ENCODE measurements around the gene INSYN2B.
A peak's percentile ranks its signal among the peaks of the same experiment; 100 is the strongest.

The INSYN2B gene

DNA sequence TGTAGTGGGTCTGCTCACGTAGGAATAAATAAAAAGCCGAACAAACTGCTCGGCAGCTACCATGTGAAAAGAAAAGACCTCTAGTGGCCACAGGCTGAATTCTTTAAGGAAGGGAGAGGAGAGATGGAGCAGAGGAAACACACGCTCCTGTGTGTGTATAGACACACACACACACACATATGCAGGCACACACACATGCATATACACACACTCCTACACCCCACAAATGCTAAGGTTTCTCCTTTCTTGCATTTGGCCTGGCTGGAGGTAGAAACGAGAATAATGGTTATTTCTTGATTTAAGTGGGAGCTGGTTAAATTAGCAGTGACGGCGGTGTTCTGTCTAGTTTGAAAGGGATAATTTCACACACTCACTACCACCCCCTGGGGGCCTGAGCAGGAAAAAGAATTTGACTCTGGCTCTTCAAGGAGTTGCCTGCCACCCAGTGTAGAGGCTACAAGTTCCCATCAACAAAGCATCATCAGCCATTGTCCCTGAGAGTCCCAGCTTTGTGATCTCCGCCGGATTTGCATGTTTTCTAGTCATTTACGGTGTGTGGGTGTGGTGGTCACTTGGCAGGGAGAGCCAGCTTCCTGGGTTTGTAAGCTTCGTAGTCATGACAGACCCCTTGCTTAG is at the start of gene INSYN2B:
Gene INSYN2B, minus strand, starts transcription at position 78 of the 636 bp plus-strand sequence. CDS start 96,597 bp downstream, outside the sequence.
- DNase-seq (ENCODE audit: low read depth), result peak; percentile 81

DNA sequence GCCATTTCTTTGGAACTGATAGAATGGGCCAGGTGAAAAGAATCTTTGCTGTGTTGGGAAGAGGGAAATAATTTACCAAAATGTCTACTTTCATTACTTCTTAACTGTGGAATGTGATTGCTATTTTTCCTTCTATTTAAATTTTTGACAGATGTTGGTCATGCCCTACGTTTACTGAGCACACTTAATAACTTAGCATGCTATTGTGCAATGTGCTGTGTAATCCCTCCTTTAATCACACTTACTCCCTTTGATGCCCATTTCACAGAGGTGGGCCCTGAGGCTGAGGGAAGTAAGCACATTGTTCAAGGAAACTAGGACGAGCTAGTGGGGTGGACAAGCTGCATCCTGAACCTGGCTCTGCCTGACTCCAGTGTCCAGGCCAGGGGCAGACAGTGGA is 47.8 kb upstream of the INSYN2B start:
- DNase-seq (ENCODE audit: low read depth), result no peak

DNA sequence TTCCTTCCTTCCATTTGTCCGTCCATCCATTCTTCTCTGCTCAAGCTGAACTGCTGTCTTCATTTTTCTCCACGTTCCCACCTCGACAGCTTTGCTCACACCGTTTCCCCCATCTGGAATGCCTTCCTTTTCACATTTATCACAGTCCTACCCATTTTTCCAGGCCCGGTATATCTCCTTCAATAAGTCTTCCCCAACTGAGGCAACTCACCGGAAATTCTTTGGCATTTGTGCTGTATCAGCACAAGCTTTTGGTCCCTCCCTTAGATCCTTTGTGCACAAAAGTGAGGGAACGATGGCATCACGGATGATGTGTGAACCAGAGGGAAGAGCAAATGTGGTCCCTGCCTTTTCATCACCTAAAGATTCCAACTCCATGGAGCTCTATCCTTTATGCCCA is 45.6 kb upstream of the INSYN2B start:
- DNase-seq (ENCODE audit: low read depth), result no peak

DNA sequence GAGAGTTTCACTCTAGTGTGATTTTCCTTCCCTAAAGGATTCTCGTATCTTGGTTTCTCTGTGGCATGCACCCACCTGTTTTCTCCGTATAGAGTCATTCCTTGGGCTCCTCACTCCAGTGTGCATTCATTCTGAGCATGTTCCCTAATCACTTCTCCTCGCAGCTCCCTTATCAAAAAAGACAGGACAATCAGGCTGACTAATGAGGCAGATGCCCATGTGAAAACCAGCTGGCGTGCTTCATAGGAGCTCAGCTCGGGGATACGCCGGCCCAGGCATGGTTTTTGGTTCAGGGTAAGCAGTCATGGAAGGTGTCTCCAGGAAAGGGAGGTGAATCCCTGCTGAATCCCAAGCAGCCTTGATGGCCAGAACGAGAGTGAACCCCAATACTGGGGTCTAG is 41.2 kb upstream of the INSYN2B start:
- DNase-seq (ENCODE audit: low read depth), result no peak

DNA sequence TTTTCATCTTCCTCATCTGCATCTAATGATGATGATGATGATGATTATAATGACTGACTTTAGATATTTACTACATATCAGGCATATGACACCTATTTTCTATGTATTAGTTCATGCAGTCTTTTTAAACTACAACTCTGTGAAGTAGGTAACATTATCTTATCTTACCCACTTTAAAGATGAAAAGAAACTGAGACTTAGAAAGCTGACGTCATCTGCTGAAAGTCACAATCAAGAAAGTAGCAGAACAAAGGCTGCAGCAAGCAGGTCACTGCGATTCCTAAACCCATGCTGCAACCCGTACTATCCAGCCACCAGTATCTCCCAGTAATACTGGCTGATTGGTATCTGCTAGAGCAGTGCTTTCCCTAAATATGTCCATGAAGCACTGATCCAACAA is 40.1 kb upstream of the INSYN2B start:
- DNase-seq (ENCODE audit: low read depth), result no peak

DNA sequence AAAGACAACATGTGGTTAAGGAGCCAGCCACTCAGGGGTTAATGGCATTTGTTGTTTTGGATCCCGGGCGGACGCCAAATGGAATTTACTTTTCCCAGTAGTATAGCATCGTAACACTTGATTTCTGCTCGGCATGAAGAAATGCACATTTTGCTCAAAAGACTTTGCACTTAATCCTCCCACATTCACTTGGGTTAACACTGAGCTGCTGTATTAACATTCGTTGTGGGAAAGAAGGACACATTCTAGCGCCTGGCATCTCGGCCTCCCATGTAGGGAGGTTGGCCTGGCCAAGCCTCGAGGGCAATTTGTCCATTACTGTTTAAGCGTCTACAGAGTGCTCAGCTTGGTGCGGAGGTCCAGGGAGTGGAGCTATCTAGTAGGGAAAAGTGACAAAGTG is 32.3 kb upstream of the INSYN2B start:
- no peak for DNase-seq (ENCODE audit: low read depth)

DNA sequence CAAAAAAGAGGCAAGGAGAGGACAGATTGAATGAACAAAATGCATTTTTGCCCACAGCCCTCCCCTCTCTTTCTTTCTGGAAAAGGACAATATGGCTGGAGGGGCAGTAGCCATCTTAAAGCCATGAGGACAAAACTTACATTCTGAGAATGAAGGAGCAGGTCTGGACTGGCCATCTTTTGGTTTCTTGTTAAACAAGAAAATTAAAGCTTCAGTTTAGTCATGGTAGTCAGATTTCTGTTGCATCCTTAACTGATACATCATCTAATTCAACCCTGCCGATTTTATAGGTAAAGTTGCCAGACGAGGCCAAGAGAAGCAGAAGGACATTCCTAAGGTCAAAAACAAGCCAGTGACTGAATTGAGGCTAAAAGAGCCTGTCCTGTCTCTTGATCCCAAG is 31.5 kb upstream of the INSYN2B start:
- no peak for DNase-seq (ENCODE audit: low read depth)

DNA sequence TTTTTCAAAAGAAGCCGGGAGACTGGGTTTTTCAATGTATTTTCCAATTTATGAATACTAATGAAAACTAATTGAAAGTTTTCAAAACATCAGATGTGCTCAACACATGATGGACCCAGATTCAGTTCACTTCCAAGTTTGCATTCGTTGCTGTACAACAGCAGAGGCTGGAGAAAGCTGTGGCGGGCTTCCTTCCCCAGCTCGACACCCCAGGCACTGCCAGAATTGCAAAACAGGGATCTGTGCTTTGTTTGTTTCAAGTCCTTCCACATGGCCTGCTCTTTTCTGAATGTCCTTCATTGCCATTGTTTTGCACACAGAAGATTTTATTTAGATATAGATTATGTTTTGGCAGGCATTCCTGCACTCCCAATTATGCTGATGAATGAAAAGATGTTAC is 30.3 kb upstream of the INSYN2B start:
- DNase-seq (ENCODE audit: low read depth), result no peak

DNA sequence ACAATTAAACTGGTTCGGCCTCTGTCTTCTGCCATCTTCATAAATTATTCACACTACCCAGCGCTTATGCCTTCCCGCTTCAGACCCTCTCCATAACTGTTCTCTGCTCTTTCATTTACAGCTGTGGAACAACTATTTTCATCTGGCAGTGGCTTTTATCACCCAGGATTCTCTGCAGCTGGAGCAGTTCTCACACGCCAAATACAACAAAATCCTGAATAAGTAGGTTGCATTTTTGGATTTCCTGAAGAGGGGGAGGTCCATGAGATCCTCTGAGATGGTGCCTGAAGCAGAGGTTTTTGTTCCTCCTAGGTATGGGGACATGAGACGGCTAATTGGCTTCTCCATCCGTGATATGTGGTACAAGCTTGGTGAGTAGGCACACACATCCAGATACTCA is 28.1 kb upstream of the INSYN2B start:
- no peak for DNase-seq (ENCODE audit: low read depth)

DNA sequence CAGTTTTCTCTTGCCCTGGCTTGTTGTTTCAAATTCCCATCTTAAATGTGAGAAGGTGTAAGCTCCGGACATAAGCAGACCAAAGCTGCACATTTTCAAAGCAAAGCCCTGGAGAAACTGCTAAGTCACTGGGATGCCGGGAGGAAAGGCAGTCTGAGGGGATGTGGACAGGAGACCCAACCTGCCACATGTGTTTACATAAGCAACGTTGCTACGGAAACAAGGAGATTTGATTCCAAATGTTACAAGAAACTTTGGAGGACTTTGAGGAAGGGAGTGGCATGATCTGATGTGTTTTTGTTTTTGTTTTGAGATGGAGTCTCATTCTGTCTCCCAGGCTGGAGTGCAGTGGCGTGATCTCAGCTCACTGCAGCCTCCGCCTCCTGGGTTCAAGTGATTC is 25.7 kb upstream of the INSYN2B start:
- no peak for DNase-seq (ENCODE audit: low read depth)

DNA sequence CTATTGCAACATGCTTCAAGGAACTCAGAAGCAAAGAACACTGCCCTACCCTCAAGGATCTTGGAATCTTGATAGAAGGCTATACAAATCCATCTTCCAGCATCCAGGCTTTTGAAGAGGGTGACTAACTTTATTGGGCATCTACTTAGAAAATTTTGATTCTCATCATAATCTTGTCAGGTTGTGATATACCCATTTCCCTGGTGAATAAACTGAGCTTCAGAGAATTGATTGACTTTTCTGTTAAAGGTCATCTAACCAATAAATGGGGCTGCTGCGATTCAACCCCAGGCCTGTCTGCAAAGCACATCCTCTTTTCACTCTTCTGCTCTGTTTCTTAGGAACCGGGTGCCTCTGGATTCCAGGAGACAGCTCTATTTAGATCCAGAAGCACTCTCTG is 19.9 kb upstream of the INSYN2B start:
- no peak for DNase-seq (ENCODE audit: low read depth)

DNA sequence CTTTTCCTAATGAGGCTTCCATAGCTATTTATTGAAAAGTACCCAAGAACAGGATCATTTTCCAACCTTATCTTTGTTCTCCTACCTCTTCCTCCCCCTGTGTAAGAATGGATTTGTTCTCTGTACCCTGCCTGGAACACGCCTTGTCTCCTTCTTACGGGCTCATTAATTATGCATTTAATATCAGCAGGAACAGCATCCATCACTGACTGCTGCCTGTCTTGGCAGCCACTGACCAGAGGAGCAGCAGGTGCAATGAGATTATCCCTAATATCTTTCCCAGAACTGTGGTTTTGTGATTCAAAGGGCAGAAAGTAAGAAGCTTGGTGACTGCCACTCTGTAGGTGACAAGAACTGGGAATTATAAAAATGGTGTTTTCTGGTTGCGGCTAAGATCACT is 19.3 kb upstream of the INSYN2B start:
- no peak for DNase-seq (ENCODE audit: low read depth)

DNA sequence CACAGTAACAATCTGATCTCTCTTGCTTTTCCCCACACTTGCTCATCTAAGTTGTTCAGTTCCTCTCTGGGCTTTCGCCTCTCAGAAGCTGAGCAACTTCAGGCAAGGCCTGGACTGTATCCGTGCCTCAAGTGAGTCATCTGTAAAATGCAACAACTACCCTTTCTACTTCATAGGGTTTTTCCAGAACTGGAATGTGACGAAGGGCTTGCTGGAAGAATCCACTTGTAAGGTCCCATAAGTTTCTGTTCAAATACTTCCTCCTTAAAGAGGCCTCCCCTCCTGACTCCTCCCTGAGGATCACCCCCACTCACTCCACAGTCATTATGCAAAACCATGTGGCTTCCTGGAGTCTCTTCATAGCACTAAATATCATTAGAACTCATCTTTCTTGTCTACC is 17.5 kb upstream of the INSYN2B start:
- DNase-seq (ENCODE audit: low read depth), result no peak

DNA sequence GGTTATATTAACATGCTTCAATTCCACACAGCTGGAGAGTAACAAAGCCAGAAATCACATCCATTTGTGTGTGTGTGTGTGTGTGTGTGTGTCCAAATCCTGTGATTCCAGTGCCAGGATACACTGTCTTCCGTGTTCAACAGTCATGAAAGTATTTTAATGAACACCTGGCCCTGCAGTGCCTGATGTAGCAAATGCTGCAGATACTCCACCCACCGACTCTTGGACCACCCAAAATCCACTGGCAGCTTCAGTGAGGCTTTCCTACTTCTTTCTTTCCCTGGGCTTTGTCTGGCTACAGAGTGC is 13.1 kb upstream of the INSYN2B start:
- DNase-seq (ENCODE audit: low read depth), result no peak

DNA sequence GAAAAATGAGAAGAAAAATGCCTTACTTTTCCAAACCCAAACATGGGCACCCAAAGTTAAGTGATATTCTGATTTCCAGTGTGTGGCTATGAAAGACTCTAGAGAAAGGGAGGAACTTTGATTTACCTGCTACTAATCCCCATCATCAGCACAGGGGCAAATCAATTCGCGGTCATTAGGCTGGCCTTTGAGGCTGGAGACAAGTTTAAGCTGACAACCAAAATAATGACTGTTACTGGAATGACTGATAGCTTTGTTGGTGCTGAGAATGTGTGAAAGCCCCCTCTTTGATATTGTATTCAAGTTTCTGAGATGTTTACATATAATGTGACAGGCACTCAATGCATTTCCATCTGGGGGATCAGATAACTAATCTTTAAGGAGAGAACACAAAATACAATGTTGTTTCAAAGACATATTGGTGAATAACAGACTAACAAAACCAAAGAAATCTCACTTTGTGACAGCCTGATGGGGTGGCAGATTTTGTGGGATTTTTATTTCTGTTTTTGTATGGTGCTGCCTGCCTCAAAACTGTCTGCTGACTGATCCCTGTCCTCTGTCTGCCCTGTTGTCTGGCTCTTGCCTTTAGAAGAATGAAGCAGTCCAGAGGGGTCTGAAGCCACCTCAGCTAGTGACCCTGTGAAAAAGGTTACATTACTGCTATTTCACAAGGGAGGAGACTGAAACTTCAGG is 12.6 kb upstream of the INSYN2B start:
- DNase-seq (ENCODE audit: low read depth), result no peak

DNA sequence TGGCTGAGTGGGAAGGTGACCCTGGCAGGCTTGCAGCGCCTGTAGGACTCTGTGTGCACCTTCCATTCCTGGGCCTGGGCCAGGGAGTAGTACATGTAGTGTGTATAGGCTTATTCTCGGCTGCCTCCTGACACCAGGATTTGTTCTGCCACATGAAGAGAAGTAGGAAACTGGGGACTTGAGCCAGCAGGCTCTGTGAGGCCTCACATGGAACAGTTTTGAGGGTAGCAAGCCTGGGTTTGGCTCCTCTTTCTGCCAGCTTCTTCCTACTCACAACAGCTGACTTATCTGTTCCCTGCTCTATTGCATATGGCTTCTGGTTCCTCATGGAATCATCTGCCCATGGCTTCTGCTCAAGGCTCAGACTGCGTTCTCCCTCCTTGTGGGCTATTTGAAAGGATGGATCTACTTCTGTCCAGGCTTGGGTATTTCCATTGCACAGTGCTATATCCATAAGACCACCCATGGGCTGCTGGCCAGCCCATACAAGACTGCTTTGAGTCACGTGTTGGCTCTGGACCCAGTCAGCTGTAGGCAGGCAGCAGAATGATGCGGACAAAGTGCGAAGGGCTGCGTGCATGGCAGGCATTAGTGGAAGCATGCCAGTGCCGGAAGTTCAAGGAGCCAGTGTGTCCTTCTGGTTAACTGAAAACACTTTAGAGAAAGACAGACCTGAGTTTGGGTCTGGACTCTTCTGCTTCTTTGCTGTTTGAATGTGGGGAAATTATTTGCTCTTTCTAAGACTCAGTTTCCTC is 11.0 kb upstream of the INSYN2B start:
- no peak for DNase-seq (ENCODE audit: low read depth)

DNA sequence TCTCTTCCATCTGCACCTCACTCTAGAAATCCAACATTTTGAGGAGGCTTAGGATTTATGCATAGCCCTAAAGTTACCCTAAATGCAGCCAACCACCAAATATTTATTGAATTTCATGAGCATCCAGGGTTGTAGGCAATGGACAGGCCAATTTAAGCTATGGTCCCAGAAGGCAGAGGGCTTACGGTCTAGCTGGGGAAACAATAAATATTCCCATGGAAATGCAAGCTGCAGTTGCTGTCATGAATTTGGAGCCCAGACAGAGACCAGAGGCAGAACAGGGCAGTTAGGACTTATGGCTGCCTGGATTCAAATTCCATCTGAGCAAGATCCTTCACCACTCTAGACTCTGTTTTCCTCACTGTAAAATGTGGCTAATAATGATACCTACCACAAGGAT is 9.1 kb upstream of the INSYN2B start:
- DNase-seq (ENCODE audit: low read depth), result no peak

DNA sequence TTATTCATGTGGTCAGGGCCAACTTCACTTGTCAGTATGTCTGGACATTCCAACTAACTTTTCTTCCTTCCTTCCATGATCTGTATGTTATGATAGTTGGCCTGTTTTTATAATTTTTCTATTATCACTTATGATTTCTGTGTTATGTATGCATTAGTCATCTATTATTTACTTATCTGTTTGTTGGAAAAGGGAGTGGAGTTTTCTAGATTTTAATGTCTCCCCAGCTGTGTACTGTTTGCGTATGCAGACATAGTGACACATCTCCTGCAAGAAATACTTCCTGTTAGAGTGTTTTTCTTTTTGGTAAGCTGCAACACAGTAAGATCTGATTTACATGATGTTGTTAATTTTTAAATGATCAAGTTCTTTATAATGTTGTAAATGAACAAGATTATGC is 8.7 kb upstream of the INSYN2B start:
- DNase-seq (ENCODE audit: low read depth), result no peak

DNA sequence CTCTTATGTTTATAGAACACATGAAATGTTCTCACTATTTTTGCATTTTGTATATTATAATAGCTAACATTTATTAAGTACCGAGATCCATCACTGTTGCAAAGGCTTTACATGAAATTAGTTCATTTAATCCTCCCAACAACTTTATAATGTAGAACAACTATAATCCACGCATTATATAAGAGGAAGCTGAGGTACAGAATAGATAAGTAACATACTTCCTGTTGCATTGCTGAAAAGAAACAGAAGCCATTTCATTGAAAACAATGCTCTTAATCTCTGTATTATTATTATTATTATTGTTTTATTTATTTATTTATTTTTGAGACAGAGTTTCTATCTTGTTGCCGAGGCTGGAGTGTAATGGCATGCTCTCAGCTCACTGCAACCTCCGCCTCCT is 7.9 kb upstream of the INSYN2B start:
- DNase-seq (ENCODE audit: low read depth), result no peak

DNA sequence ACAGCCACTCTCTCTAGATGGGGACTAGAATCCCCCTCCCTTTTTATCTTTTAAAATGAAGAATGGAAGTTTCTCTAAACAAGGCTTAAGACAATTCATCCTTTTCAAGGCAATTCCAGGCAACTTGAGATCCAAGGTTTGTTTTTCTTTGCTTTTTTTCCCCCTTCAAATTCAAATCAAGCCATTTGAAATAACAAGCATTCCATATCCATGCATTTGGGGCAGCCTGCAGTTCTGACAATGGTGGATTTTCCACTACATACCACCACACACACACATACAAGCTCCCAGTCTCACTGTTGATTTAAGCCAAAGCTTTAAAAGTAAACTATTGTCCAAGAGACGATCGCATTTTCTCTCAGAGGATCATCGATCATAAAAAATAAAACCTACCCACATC is 424 bp downstream of the INSYN2B start:
- no peak for DNase-seq (ENCODE audit: low read depth)

DNA sequence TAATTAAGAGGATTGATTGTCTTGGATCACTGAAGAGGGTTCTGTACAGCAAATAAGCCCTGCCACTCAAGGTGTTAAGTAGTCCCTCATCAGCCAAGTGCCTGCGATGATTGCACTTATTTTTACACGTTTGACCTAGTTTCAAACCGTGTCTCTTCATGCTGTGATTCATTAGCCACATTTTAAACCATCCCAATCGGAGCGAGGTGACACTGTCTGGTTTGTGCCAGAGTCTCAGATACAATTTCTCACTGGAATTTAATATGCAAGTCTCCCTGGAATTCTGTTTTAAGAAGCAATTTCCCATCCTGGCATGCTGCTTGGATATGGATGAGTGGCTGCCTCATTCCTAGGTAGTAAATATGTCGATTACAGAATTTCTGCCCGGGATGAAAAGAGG is 1.6 kb downstream of the INSYN2B start:
- DNase-seq (ENCODE audit: low read depth), result no peak

DNA sequence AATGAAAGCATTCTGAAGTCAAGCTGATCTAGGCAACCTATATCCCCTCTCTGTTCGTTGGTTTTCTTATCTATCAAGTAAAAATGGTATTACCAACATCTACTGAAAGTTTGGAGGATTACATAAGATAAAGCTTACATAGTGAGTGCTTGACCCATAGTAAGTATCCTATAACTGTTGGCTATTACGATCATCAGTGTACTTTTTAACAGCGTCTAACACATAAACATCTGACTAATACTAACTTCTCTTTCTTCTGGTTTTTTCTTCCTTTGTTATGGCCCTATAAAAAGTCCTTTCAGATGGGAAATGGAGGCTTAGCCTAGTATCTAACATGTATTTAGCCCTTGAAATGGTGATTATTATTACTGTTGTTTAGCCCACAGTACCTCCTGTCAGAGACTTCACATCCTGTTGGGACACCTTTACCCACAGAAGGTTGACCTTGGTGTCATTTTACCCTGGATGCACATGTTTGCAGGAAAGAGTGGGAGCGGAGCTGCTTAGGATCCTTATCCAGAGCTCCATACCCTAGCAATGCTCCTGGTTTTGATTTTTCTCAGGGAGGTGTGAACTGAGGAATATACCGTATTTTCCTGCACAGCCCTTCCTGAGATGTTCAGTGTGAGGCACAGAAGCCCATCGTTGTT is 6.0 kb downstream of the INSYN2B start:
- no peak for DNase-seq (ENCODE audit: low read depth)

DNA sequence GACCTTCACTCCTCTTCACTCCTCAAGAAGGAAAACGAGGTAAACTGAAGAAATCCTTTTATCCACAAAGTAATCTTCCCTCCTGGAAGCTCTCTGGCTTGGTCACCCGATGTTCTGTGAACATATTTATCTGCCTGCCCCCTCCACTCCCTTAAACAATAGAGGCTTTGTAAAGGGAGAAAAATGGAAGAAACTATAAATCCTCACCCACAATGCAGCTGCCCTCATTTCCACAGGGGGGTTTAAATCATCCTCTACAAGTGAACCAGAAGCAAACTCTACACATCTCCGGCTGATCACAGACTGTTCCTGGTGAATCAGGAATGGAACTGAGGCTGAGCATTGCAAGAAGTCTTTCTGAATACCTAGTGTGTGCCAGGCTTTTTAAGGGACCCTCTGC is 7.2 kb downstream of the INSYN2B start:
- DNase-seq (ENCODE audit: low read depth), result no peak

All from stromal cell of bone marrow (primary cell).